Calu3 (cell line): Measurements from ENCODE around the gene LRRC36. TPM values are rescaled to one million over a fixed set of nuclear protein-coding genes. Genes with fewer than 3 reads are reported as not detected.

ENCODE experiments used
- BruUV-seq: library from RNA; stranded (reverse); fragments of 400-500 nt; replicated peaks from 2 replicates; lab custom pipeline; 2021; lab: Mats Ljungman, UMichigan
- CTCF ChIA-PET: fragments of 300-600 bp; sonication (Branson Sonifier 250); formaldehyde crosslinking; loops from one replicate; lab custom pipeline; 2022; ENCODE audit warnings: antibody characterized with exemption; lab: Charles Lee
- DNase-seq: peaks from one replicate; pipeline ENCODE4 v3.0.0; 2022
- H3K27ac Mint-ChIP-seq: one replicate; pipeline ENCODE4 v1.8.0; 2022; ENCODE audit warnings: mixed read lengths; ENCODE audit not compliant: unreplicated experiment
- H3K27me3 Mint-ChIP-seq: one replicate; pipeline ENCODE4 v1.8.0; 2022; ENCODE audit warnings: mixed read lengths; ENCODE audit not compliant: unreplicated experiment
- H3K36me3 Mint-ChIP-seq: one replicate; pipeline ENCODE4 v1.8.0; 2022; ENCODE audit warnings: mild to moderate bottlenecking, moderate library complexity, mixed read lengths; ENCODE audit not compliant: insufficient read depth, unreplicated experiment
- H3K4me1 Mint-ChIP-seq: one replicate; pipeline ENCODE4 v1.8.0; 2022; ENCODE audit warnings: mild to moderate bottlenecking, low read depth, mixed read lengths; ENCODE audit not compliant: unreplicated experiment
- H3K4me3 Mint-ChIP-seq: one replicate; pipeline ENCODE4 v1.8.0; 2022; ENCODE audit warnings: mild to moderate bottlenecking, low read depth, moderate library complexity, mixed read lengths; ENCODE audit not compliant: unreplicated experiment
- H3K9me3 Mint-ChIP-seq: one replicate; pipeline ENCODE4 v1.8.0; 2022; ENCODE audit warnings: low read depth, mixed read lengths; ENCODE audit not compliant: unreplicated experiment
- intact Hi-C: fragments of 100-400 bp; cut with micrococcal nuclease; formaldehyde crosslinking; loops from one replicate; pipeline ENCODE4 v1.10.0; 2022; ENCODE audit not compliant: unreplicated experiment
- total RNA-seq: library from RNA; stranded (reverse); gene quantifications from 2 replicates; pipeline ENCODE4 v1.2.3, GENCODE V29; 2022
- TF ChIP-seq, protein P1 (sequence below): fragments of 200-600 bp; IDR thresholded peaks from one replicate; pipeline ENCODE4 v1.8.0; 2022; ENCODE audit warnings: antibody characterized with exemption; ENCODE audit not compliant: unreplicated experiment

LRRC36 gene
- total RNA-seq, 1 experiment from 2014 or later, result 9.2 TPM

- Mint-ChIP-seq H3K27me3 (no peaks in the 10 kb centered on the region), H3K4me1 (no peaks in the 10 kb centered on the region), H3K27ac (no peak overlapping the region), H3K4me3 (no peak overlapping the region), H3K36me3 (no peaks in the 10 kb centered on the region), H3K9me3 (no peaks in the 10 kb centered on the region)
- TF ChIP-seq, protein P1, sequence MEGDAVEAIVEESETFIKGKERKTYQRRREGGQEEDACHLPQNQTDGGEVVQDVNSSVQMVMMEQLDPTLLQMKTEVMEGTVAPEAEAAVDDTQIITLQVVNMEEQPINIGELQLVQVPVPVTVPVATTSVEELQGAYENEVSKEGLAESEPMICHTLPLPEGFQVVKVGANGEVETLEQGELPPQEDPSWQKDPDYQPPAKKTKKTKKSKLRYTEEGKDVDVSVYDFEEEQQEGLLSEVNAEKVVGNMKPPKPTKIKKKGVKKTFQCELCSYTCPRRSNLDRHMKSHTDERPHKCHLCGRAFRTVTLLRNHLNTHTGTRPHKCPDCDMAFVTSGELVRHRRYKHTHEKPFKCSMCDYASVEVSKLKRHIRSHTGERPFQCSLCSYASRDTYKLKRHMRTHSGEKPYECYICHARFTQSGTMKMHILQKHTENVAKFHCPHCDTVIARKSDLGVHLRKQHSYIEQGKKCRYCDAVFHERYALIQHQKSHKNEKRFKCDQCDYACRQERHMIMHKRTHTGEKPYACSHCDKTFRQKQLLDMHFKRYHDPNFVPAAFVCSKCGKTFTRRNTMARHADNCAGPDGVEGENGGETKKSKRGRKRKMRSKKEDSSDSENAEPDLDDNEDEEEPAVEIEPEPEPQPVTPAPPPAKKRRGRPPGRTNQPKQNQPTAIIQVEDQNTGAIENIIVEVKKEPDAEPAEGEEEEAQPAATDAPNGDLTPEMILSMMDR, result no peak
- no TSS peak for BruUV-seq
- intact Hi-C loops, result no loop called here
- CTCF ChIA-PET, result interaction anchor here (1.4 kb wide), 1 partner anchor 12 kb away, joined by 4 read pairs; no protein-coding TSS in a partner anchor
- DNase-seq, result no peak
These were observed 58.3 kb downstream of the LRRC36 start for GRCh38 chr16:67384778-67385510.

- peaks cover 13% of the 10 kb centered on the region for H3K36me3 Mint-ChIP-seq
- H3K4me1 Mint-ChIP-seq, result peaks cover 9% of the 10 kb centered on the region
- H3K27ac Mint-ChIP-seq, result no peak overlapping the region
- no peak for DNase-seq
- no TSS peak for BruUV-seq
- TF ChIP-seq, protein P1, result no peak
- H3K9me3 Mint-ChIP-seq, result no peaks in the 10 kb centered on the region
- H3K4me3 Mint-ChIP-seq, result no peak overlapping the region
- CTCF ChIA-PET, result interaction anchor here (0.6 kb wide), 2 partner anchors 32 to 38 kb away, joined by 3 to 6 read pairs; no protein-coding TSS in a partner anchor
- no peaks in the 10 kb centered on the region for H3K27me3 Mint-ChIP-seq
- intact Hi-C loops, result no loop called here
These were observed 60.3 kb downstream of the LRRC36 start for GRCh38 chr16:67386861-67387455.

DNA sequence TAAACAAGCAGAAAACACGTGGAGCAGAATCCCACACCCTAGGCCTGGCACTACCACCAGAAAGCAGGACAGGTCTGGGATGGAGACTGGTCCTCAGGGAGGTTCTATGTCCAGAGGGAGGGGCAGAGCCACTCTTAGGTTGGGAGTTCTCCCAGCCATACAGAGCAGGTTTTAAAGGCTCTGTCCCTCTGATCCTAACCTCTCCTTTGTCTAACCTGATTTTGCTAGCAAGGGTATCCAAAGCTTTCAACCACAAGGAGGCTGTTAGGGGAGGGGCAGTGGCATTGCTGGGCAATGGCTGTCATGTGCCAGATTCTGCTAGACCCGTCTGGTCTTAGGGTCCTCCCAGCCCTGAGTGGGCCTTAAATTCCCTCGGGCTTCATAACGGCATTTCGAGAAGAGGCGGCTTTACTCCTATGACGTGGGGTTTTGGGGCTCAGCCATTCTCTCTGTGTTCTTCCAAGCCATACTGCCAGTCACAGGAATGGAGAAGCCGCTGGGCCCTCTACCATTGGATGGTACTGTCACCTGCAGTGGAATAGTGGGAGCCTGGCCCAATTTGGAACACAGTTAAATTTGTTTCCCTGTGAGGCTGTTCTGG is 61.0 kb downstream of the LRRC36 start:
- H3K4me1 Mint-ChIP-seq, result peaks cover 15% of the 10 kb centered on the region
- H3K27me3 Mint-ChIP-seq, result no peaks in the 10 kb centered on the region
- H3K36me3 Mint-ChIP-seq, result peaks cover 17% of the 10 kb centered on the region
- H3K9me3 Mint-ChIP-seq, result no peaks in the 10 kb centered on the region
- no peak overlapping the region for H3K27ac Mint-ChIP-seq
- intact Hi-C loops, result no loop called here
- H3K4me3 Mint-ChIP-seq, result no peak overlapping the region
- no TSS peak for BruUV-seq
- CTCF ChIA-PET, result interaction anchor here (0.6 kb wide), 3 partner anchors 8 to 478 kb away, joined by 4 to 6 read pairs (median 5); no protein-coding TSS in a partner anchor
- DNase-seq, result no peak
- TF ChIP-seq, protein P1, result no peak

GRCh38 chr16:67388191-67388590 is 61.6 kb downstream of the LRRC36 start:
- no peak for DNase-seq
- Mint-ChIP-seq H3K4me1 (peaks cover 20% of the 10 kb centered on the region), H3K27me3 (no peaks in the 10 kb centered on the region), H3K9me3 (no peaks in the 10 kb centered on the region), H3K27ac (no peak overlapping the region), H3K4me3 (no peak overlapping the region), H3K36me3 (peaks cover 21% of the 10 kb centered on the region)
- TF ChIP-seq, protein P1, result no peak
- CTCF ChIA-PET, result interaction anchor here (0.6 kb wide), 3 partner anchors 8 to 477 kb away, joined by 4 to 6 read pairs (median 5); no protein-coding TSS in a partner anchor
- BruUV-seq, result no TSS peak
- intact Hi-C loops, result no loop called here
